H1 (cell line): Measurements from ENCODE around the gene ASTN2. TPM values are rescaled to one million over a fixed set of nuclear protein-coding genes. Genes with fewer than 3 reads are reported as not detected.

ENCODE experiments used
- CTCF ChIA-PET: fragments of 300-600 bp; sonication (Branson Sonifier 250); formaldehyde crosslinking; loops from one replicate; lab custom pipeline; 2021; ENCODE audit not compliant: partially characterized antibody; lab: Charles Lee
- POLR2A ChIA-PET: fragments of 300-600 bp; sonication (Branson Sonifier 250); formaldehyde crosslinking; loops from one replicate; lab custom pipeline; 2021; ENCODE audit warnings: inconsistent platforms; ENCODE audit not compliant: partially characterized antibody; lab: Charles Lee
- DNase-seq, 2 experiments: peaks; one replicate each; pipeline versions ENCODE4 v3.0.0 to v3.0.0-alpha.2; 2010 to 2022; ENCODE audit warnings: low spot score in 2 of 2, low read depth in 1 of 2, mixed read lengths in 1 of 2
- FAIRE-seq: peaks from 2 replicates; lab custom pipeline; 2011; peaks lifted over from hg19 to GRCh38; lab: Jason Lieb, UNC
- H2AFZ ChIP-seq: 2 replicates; pipeline ENCODE4 v1.8.1; 2012; ENCODE audit warnings: low read length, inconsistent platforms
- H2AK5ac ChIP-seq: 2 replicates; pipeline ENCODE4 v1.6.1; 2013; ENCODE audit warnings: low read depth, low read length
- H2BK120ac ChIP-seq: replicated peaks from 2 replicates; pipeline ENCODE3; 2013; ENCODE audit warnings: low read depth, low read length, inconsistent platforms
- H2BK12ac ChIP-seq: 2 replicates; pipeline ENCODE4 v1.6.1; 2013; ENCODE audit warnings: low read depth, low read length
- H2BK15ac ChIP-seq: 2 replicates; pipeline ENCODE4 v1.6.1; 2013; ENCODE audit warnings: low read length
- H2BK20ac ChIP-seq: 2 replicates; pipeline ENCODE4 v1.6.1; 2013; ENCODE audit warnings: low read length
- H2BK5ac ChIP-seq: 2 replicates; pipeline ENCODE4 v1.6.1; 2013; ENCODE audit warnings: low read depth, low read length
- H3K14ac ChIP-seq: 2 replicates; pipeline ENCODE4 v1.6.1; 2013; ENCODE audit warnings: inconsistent platforms; ENCODE audit not compliant: insufficient read length
- H3K18ac ChIP-seq: 2 replicates; pipeline ENCODE4 v1.6.1; 2013; ENCODE audit warnings: low read length; ENCODE audit errors: extremely low read depth
- H3K23ac ChIP-seq: 2 replicates; pipeline ENCODE4 v1.6.1; 2013; ENCODE audit warnings: inconsistent platforms; ENCODE audit not compliant: insufficient read length
- H3K23me2 ChIP-seq: 2 replicates; pipeline ENCODE4 v1.6.1; 2013; ENCODE audit warnings: low read depth, low read length
- H3K27ac ChIP-seq: 2 replicates; pipeline ENCODE4 v1.6.1; 2011; ENCODE audit warnings: low read depth, low read length, inconsistent platforms
- H3K27me3 ChIP-seq, 4 experiments: replicated peaks in 1 of 4; 1 replicate in 1 of 4; 2 replicates in 3 of 4; pipeline versions ENCODE4 v1.6.1 to v1.8.1; 2011 to 2013; ENCODE audit warnings: low read length in 3 of 4, mild to moderate bottlenecking in 3 of 4, inconsistent platforms in 2 of 4, mixed read lengths in 2 of 4, moderate library complexity in 1 of 4; ENCODE audit not compliant: control insufficient read depth in 3 of 4, insufficient read depth in 3 of 4; ENCODE audit errors: extremely low read depth in 1 of 4
- H3K36me3 ChIP-seq, 4 experiments: 2 replicates each; pipeline versions ENCODE4 v1.6.1 to v1.8.1; 2011 to 2013; ENCODE audit warnings: mild to moderate bottlenecking in 4 of 4, low read length in 3 of 4, moderate library complexity in 2 of 4, control low read depth in 1 of 4, inconsistent platforms in 1 of 4; ENCODE audit not compliant: insufficient read depth in 4 of 4, control insufficient read depth in 2 of 4
- H3K4ac ChIP-seq: replicated peaks from 2 replicates; pipeline ENCODE3; 2013; ENCODE audit warnings: low read length, low read depth, mixed read lengths, inconsistent platforms; ENCODE audit not compliant: insufficient read length
- H3K4me1 ChIP-seq, 4 experiments: replicated peaks in 1 of 4; 1 replicate in 1 of 4; 2 replicates in 3 of 4; pipeline versions ENCODE4 v1.6.1 to v1.8.1; 2011 to 2013; ENCODE audit warnings: low read length in 3 of 4, inconsistent platforms in 2 of 4, mixed read lengths in 1 of 4; ENCODE audit not compliant: insufficient read depth in 4 of 4, control insufficient read depth in 3 of 4
- H3K4me2 ChIP-seq, 2 experiments: 2 replicates each; pipeline versions ENCODE4 v1.6.1 to v1.8.1; 2011 to 2013; ENCODE audit warnings: low read depth in 2 of 2, low read length in 2 of 2, control low read depth in 1 of 2, inconsistent platforms in 1 of 2, mild to moderate bottlenecking in 1 of 2; ENCODE audit not compliant: insufficient read depth in 1 of 2
- H3K4me3 ChIP-seq, 4 experiments: fragments of 200-600, 300-600 bp in 1 of 4; sonication (generic), shearing (Covaris generic), sonication (Bioruptor Twin) in 1 of 4; 2 replicates each; pipeline versions ENCODE4 v1.5.1 to v1.8.1; 2011 to 2016; ENCODE audit warnings: low read length in 4 of 4, low read depth in 3 of 4, control low read depth in 2 of 4, inconsistent platforms in 2 of 4, mild to moderate bottlenecking in 2 of 4, mixed read lengths in 1 of 4, moderate library complexity in 1 of 4; ENCODE audit not compliant: insufficient read depth in 2 of 4; ENCODE audit errors: extremely low read depth in 1 of 4
- H3K56ac ChIP-seq: replicated peaks from 2 replicates; pipeline ENCODE3; 2013; ENCODE audit warnings: low read depth, mild to moderate bottlenecking, mixed read lengths, low read length, inconsistent platforms; ENCODE audit not compliant: insufficient read length
- H3K79me1 ChIP-seq: 2 replicates; pipeline ENCODE4 v1.6.1; 2013; ENCODE audit warnings: low read depth, low read length, control low read depth
- H3K79me2 ChIP-seq, 2 experiments: 2 replicates each; pipeline versions ENCODE4 v1.6.1 to v1.8.1; 2012 to 2013; ENCODE audit warnings: low read length in 2 of 2, mild to moderate bottlenecking in 2 of 2, inconsistent platforms in 1 of 2; ENCODE audit not compliant: insufficient read depth in 2 of 2, control insufficient read depth in 1 of 2
- H3K9ac ChIP-seq, 4 experiments: replicated peaks in 1 of 4; 1 replicate in 1 of 4; 2 replicates in 3 of 4; pipeline versions ENCODE4 v1.6.1 to v1.8.1; 2011 to 2013; ENCODE audit warnings: low read depth in 3 of 4, low read length in 3 of 4, control low read depth in 2 of 4, mild to moderate bottlenecking in 2 of 4, moderate library complexity in 2 of 4, inconsistent platforms in 1 of 4; ENCODE audit errors: extremely low read depth in 1 of 4
- H3K9me3 ChIP-seq, 2 experiments: 2 replicates each; pipeline versions ENCODE4 v1.6.1 to v1.8.1; 2012 to 2013; ENCODE audit warnings: mild to moderate bottlenecking in 2 of 2, moderate library complexity in 2 of 2, control low read depth in 1 of 2, inconsistent platforms in 1 of 2, low read depth in 1 of 2, low read length in 1 of 2, mixed read lengths in 1 of 2; ENCODE audit not compliant: insufficient read depth in 2 of 2
- H4K20me1 ChIP-seq, 2 experiments: replicated peaks in 1 of 2; 2 replicates each; pipeline versions ENCODE3 to v1.8.1; 2011 to 2013; ENCODE audit warnings: inconsistent platforms in 2 of 2, low read length in 2 of 2, mild to moderate bottlenecking in 1 of 2; ENCODE audit not compliant: insufficient read depth in 2 of 2, control insufficient read depth in 1 of 2
- H4K5ac ChIP-seq: 2 replicates; pipeline ENCODE4 v1.6.1; 2013; ENCODE audit warnings: low read length, low read depth, mixed read lengths, inconsistent platforms; ENCODE audit not compliant: insufficient read length
- H4K8ac ChIP-seq: 2 replicates; pipeline ENCODE4 v1.8.0; 2013; ENCODE audit warnings: mild to moderate bottlenecking, moderate library complexity, low read length, inconsistent platforms; ENCODE audit not compliant: insufficient read depth; ENCODE audit errors: extremely low read depth
- H4K91ac ChIP-seq: replicated peaks from 2 replicates; pipeline ENCODE3; 2013; ENCODE audit warnings: low read length, mixed read lengths, inconsistent platforms; ENCODE audit not compliant: insufficient read length
- HDAC6 ChIP-seq: IDR thresholded peaks from one replicate; pipeline ENCODE4 v1.7.1; 2012; ENCODE audit warnings: low read depth, mild to moderate bottlenecking, inconsistent platforms, low read length, moderate library complexity
- WGBS, 2 experiments: shearing (Covaris generic) in 1 of 2; methylation state at CpG; one replicate each; pipeline versions ENCODE4 v1.1.6 to v1.1.7; 2013 to 2015; ENCODE audit warnings: low lambda C conversion rate in 2 of 2, mixed read lengths in 2 of 2, inconsistent platforms in 1 of 2, low coverage in 1 of 2, missing lambda C conversion rate in 1 of 2; ENCODE audit not compliant: insufficient replicate concordance in 2 of 2, insufficient coverage in 1 of 2, insufficient read length in 1 of 2; ENCODE audit errors: extremely low coverage in 1 of 2, missing lambda C conversion rate in 1 of 2; 5-methylcytosine and 5-hydroxymethylcytosine counted together
- polyA plus RNA-seq, 7 experiments: library from polyadenylated mRNA; depleted of rRNA in 3 of 7; stranded (reverse) in 5 of 7; unstranded in 2 of 7; fragments of >200 nt in 5 of 7; fragments of 200-250 nt in 2 of 7; gene quantifications; 1 replicate in 5 of 7; 2 replicates in 1 of 7; 4 replicates in 1 of 7; pipeline versions ENCODE4 v1.2.1 to v1.2.3, GENCODE V29; 2011 to 2013; ENCODE audit warnings: missing spikeins in 2 of 7, mixed read lengths in 2 of 7
- total RNA-seq: library from RNA; stranded (reverse); fragmentation: NEBNext Ultra II Directional; extraction: Animal tissue kit (Norgen Biotek cat#: 25700); gene quantifications from 2 replicates; pipeline ENCODE4 v1.2.1, GENCODE V29; 2021

The ASTN2 gene
- total and polyA plus RNA-seq, 2 of the 8 experiments (the other 6 are each of a cell fraction or from before 2014, with no cell fraction given): 8.2 to 13.7 TPM

DNA sequence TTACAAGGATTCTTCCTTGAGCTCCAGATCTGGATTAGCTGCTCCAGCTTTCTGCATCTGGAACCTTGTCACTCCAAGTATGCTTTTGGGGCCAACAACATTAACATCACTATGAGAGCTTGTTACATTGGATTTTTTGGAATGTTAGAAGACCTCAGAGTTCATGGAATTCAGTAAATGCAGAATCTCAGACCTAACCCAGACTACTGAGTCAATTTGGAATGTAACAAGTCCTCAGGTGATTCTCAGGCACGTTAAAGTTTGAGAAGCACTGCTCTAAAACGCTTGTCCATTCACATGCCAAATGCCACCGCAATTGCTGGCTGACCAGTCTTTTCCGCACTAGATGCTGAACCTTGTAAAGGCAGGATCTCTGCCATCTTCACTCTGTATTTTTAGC is 979.2 kb downstream of the ASTN2 start:
- H3K27me3 ChIP-seq: no peaks in the 10 kb centered on the region
- CTCF ChIA-PET: interaction anchor here (1.2 to 2.8 kb wide), 3 partner anchors 14 to 17 kb away, joined by 3 to 10 read pairs (median 3); no protein-coding TSS in a partner anchor
- no peak for FAIRE-seq
- TF ChIP-seq HDAC6: no peak

More for the DNA sequence above, 979.2 kb downstream of the ASTN2 start:
- Histone ChIP-seq H2BK5ac (no peak overlapping the region), H2AFZ (no peak overlapping the region), H4K20me1 (no peaks in the 10 kb centered on the region), H2BK12ac (no peak overlapping the region), H3K27ac (no peak overlapping the region), H2BK120ac (no peak overlapping the region), H3K36me3 (no peaks in the 10 kb centered on the region; a peak in 1 of 8 replicates), H4K91ac (no peak overlapping the region), H3K18ac (no peak overlapping the region), H3K23me2 (no peaks in the 10 kb centered on the region; the same call in 1 of the 2 replicates), H3K79me1 (no peaks in the 10 kb centered on the region), H3K4me3 (no peak overlapping the region), H2BK20ac (no peak overlapping the region), H3K14ac (no peak overlapping the region), H3K79me2 (no peaks in the 10 kb centered on the region), H3K4ac (no peak overlapping the region), H3K9ac (no peak overlapping the region), H2AK5ac (no peak overlapping the region), H3K4me2 (no peak overlapping the region), H2BK15ac (no peak overlapping the region), H3K56ac (no peak overlapping the region), H3K4me1 (no peaks in the 10 kb centered on the region), H3K9me3 (no peaks in the 10 kb centered on the region), H4K8ac (no peak overlapping the region), H3K23ac (no peak overlapping the region), H4K5ac (no peak overlapping the region)
- 67% methylated on average over 4 of the region's 4 CpGs; no CpG with 5 or more reads in 1 of the 2 experiments for WGBS, 2 experiments
- POLR2A ChIA-PET: no interaction called here
- DNase-seq: no peak
